GM19452 (cell line): ENCODE results near the gene SMAD6.

ENCODE experiments used
- ATAC-seq: cut with Tn5 transposase; IDR thresholded peaks from one replicate; pipeline ENCODE4 v1.9.1; 2021; ENCODE audit not compliant: unreplicated experiment

SMAD6 gene

GRCh38 chr15:66702035-66702786, at the start of gene SMAD6:
Gene SMAD6 (plus strand): TSS chr15:66702236. CDS start chr15:66703259, 1,023 bp downstream.
- no peak for ATAC-seq

- no peak for ATAC-seq
Measured at GRCh38 chr15:66652806-66653205, 49.2 kb upstream of the SMAD6 start.

- no peak for ATAC-seq
Measured at GRCh38 chr15:66653398-66653797, 48.6 kb upstream of the SMAD6 start.

- no peak for ATAC-seq
Measured at GRCh38 chr15:66653852-66654251, 48.2 kb upstream of the SMAD6 start.

GRCh38 chr15:66654361-66654738, 47.7 kb upstream of the SMAD6 start:
- no peak for ATAC-seq

GRCh38 chr15:66654739-66655375, 47.2 kb upstream of the SMAD6 start:
- no peak for ATAC-seq

- no peak for ATAC-seq
Measured at GRCh38 chr15:66655511-66655910, 46.5 kb upstream of the SMAD6 start.

- no peak for ATAC-seq
Measured at GRCh38 chr15:66655997-66656396, 46.0 kb upstream of the SMAD6 start.

GRCh38 chr15:66657185-66658020, 44.6 kb upstream of the SMAD6 start:
- ATAC-seq = no peak

- no peak for ATAC-seq
Measured at GRCh38 chr15:66658044-66658443, 44.0 kb upstream of the SMAD6 start.

- no peak for ATAC-seq
Measured at GRCh38 chr15:66658855-66659254, 43.2 kb upstream of the SMAD6 start.

- ATAC-seq = no peak
Measured at GRCh38 chr15:66659384-66659783, 42.7 kb upstream of the SMAD6 start.

GRCh38 chr15:66661432-66662096, 40.5 kb upstream of the SMAD6 start:
- ATAC-seq = no peak

GRCh38 chr15:66662522-66662921, 39.5 kb upstream of the SMAD6 start:
- no peak for ATAC-seq

GRCh38 chr15:66663664-66664063, 38.4 kb upstream of the SMAD6 start:
- no peak for ATAC-seq

- no peak for ATAC-seq
Measured at GRCh38 chr15:66670175-66670574, 31.9 kb upstream of the SMAD6 start.

- ATAC-seq = no peak
Measured at GRCh38 chr15:66670762-66671580, 31.1 kb upstream of the SMAD6 start.

GRCh38 chr15:66672867-66673266, 29.2 kb upstream of the SMAD6 start:
- no peak for ATAC-seq

GRCh38 chr15:66673410-66674322, 28.4 kb upstream of the SMAD6 start:
- ATAC-seq = no peak
